ENCODE measurements around the gene NEK1.
"Not testable (repeated sequence)": the region's sequence is repeated elsewhere in the genome, so short reads cannot be mapped to it uniquely, and the experiment has no call there.

DNA sequence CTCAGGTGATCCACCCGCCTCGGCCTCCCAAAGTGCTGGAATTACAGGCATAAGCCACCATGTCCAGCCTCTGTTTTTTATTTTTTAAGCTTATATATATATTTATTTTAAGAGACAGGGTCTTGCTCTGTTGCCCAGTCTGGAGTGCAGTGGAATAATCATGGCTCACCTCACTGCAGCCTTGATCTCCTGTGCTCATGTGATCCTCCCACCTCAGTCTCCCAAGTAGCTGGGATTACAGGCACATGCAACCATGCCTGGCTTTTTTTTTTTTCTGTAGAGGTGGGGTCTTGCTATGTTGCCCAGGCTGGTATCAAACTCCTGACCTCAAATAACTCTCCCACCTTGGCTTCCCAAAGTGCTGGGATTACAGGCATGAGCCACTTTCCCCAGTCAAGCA is 184.7 kb downstream of the NEK1 start:
- TF ChIP-seq, protein P1, sequence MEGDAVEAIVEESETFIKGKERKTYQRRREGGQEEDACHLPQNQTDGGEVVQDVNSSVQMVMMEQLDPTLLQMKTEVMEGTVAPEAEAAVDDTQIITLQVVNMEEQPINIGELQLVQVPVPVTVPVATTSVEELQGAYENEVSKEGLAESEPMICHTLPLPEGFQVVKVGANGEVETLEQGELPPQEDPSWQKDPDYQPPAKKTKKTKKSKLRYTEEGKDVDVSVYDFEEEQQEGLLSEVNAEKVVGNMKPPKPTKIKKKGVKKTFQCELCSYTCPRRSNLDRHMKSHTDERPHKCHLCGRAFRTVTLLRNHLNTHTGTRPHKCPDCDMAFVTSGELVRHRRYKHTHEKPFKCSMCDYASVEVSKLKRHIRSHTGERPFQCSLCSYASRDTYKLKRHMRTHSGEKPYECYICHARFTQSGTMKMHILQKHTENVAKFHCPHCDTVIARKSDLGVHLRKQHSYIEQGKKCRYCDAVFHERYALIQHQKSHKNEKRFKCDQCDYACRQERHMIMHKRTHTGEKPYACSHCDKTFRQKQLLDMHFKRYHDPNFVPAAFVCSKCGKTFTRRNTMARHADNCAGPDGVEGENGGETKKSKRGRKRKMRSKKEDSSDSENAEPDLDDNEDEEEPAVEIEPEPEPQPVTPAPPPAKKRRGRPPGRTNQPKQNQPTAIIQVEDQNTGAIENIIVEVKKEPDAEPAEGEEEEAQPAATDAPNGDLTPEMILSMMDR (IDR thresholded peaks at IDR 0.05) = not testable (repeated sequence)
- not testable (repeated sequence) for TF ChIP-seq EZH2 (IDR thresholded peaks at IDR 0.05; ENCODE audit: borderline replicate concordance, insufficient read depth, low read depth, low read length, poor library complexity, severe bottlenecking)

Measured in B cell (primary cell).